Measurements from ENCODE around the gene PLA2G4E. TPM values are rescaled to one million over a fixed set of nuclear protein-coding genes. Genes with fewer than 3 reads are reported as not detected.

PLA2G4E gene
- total RNA-seq, 1 experiment from 2014 or later, result not detected

DNA sequence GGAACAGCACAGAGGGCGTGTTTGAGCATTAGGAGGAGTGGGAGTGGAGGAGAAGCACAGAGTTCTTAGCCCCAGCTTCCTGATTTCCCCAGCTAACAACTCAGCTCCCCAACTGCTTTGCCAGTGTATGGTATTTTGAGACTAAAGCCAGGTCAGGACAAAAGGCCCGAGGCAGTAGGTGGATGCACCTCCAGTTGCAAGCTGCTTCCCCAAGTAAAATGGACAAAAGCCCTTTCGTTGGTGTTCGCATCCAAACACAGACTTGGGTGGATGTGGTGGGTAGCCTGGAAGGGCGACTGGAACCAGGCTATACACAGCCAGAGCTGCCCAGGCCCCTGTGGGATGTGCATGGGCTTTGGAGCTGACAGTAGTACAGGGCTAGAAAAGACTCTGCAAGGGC is 36.2 kb downstream of the PLA2G4E start:
- Histone ChIP-seq H3K4me2 (no peak overlapping the region), H3K79me2 (ENCODE audit: low read depth) (no peaks in the 10 kb centered on the region), H3K27me3 (ENCODE audit: insufficient read depth, low read depth) (no peaks in the 10 kb centered on the region), H3K27ac (no peak overlapping the region), H3K9me2 (ENCODE audit: insufficient read depth) (no peaks in the 10 kb centered on the region), H3K36me3 (ENCODE audit: low read depth) (no peaks in the 10 kb centered on the region), H3K4me1 (replicated peaks; ENCODE audit: insufficient read depth) (peaks cover 6% of the 10 kb centered on the region), H2AFZ (no peak overlapping the region), H3K4me3 (no peak overlapping the region), H3F3A (ENCODE audit: insufficient read depth, low read depth) (0 out of 2 replicates have a peak, but pooled peaks cover 3% of the 10 kb centered on the region), H4K20me1 (ENCODE audit: insufficient read depth) (no peaks in the 10 kb centered on the region), H3K9me3 (ENCODE audit: insufficient read depth, low read depth) (no peaks in the 10 kb centered on the region)
- intact Hi-C loops (cut with micrococcal nuclease; ENCODE audit: unreplicated experiment), result no loop called here
- ChIA-PET POLR2A (ENCODE audit: unreplicated experiment) (interaction anchor here (0.7 kb wide), 1 partner anchor 23 kb away, joined by 3 read pairs; no protein-coding TSS in a partner anchor), CTCF (interaction anchor here (0.6 kb wide), 2 partner anchors 11 to 154 kb away, joined by 4 read pairs; no protein-coding TSS in a partner anchor)
- no peak for TF ChIP-seq EZH2 (IDR thresholded peaks at IDR 0.05; ENCODE audit: low read depth)
- TF ChIP-seq, protein P1, sequence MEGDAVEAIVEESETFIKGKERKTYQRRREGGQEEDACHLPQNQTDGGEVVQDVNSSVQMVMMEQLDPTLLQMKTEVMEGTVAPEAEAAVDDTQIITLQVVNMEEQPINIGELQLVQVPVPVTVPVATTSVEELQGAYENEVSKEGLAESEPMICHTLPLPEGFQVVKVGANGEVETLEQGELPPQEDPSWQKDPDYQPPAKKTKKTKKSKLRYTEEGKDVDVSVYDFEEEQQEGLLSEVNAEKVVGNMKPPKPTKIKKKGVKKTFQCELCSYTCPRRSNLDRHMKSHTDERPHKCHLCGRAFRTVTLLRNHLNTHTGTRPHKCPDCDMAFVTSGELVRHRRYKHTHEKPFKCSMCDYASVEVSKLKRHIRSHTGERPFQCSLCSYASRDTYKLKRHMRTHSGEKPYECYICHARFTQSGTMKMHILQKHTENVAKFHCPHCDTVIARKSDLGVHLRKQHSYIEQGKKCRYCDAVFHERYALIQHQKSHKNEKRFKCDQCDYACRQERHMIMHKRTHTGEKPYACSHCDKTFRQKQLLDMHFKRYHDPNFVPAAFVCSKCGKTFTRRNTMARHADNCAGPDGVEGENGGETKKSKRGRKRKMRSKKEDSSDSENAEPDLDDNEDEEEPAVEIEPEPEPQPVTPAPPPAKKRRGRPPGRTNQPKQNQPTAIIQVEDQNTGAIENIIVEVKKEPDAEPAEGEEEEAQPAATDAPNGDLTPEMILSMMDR (conservative IDR thresholded peaks at IDR 0.05), result no peak
- DNase-seq, result no peak
- no TSS peak for BruUV-seq (replicated peaks)

DNA sequence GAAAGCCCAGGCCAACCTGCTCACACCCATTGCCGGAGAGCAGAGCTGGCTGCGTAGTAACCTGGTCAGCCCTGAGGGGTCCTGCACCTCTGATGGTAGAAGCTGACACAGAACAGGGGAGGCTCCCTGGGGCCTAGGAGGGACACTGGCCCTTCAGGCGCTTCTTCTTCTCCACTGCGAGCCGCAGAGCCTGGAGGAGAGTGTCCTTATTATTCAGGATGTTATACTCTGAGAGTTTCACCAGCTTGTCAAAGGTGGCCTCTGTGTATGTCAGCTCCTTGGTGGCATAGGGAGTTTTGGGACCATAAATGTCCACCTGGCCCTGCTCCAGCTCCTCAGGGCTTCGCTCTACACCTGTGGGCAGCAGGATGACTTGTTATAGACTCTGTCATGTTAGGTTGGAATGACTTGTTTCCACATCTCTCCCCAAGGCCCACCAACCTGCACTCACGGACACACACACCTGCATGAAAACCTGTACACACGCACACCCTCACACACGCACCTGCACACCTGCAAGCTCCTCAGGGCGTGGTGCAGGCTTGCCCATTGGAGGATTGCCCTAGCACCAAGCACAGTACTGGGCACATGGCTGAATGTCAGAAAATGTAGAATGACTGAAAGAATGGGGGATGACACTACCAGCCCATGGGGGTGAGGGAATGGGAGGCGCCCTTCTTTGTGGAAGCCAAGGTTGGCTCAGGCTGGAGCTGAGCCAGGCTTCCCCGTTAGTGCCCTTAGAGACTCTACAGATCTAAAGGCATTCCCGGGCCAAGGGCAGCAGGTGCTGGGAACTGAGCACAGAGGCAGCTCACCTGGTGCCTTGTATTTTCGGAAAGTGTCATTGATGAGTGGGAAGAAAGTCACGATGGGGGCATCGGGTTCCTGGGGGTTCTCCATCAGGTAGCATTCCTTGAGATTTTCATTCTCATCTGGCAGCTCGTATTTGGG is 36.9 kb downstream of the PLA2G4E start:
- H3K27ac ChIP-seq, result no peak overlapping the region
- H3K4me1 ChIP-seq (replicated peaks; ENCODE audit: insufficient read depth), result peaks cover 11% of the 10 kb centered on the region
- no peak for DNase-seq
- POLR2A ChIA-PET (ENCODE audit: unreplicated experiment), result interaction anchor here (0.6 kb wide), 1 partner anchor 9 kb away, joined by 5 read pairs; no protein-coding TSS in a partner anchor
- no peak overlapping the region for H3K4me2 ChIP-seq
- H4K20me1 ChIP-seq (ENCODE audit: insufficient read depth), result no peaks in the 10 kb centered on the region
- no peaks in the 10 kb centered on the region for H3K36me3 ChIP-seq (ENCODE audit: low read depth)
- 0 out of 2 replicates have a peak, but pooled peaks cover 3% of the 10 kb centered on the region for H3F3A ChIP-seq (ENCODE audit: insufficient read depth, low read depth)
- H3K9me2 ChIP-seq (ENCODE audit: insufficient read depth), result no peaks in the 10 kb centered on the region
- CTCF ChIA-PET, result interaction anchor here (0.6 kb wide), 1 partner anchor 12 kb away, joined by 4 read pairs; no protein-coding TSS in a partner anchor
- no peaks in the 10 kb centered on the region for H3K9me3 ChIP-seq (ENCODE audit: insufficient read depth, low read depth)
- BruUV-seq (replicated peaks), result no TSS peak
- intact Hi-C loops (cut with micrococcal nuclease; ENCODE audit: unreplicated experiment), result no loop called here
- H3K4me3 ChIP-seq, result no peak overlapping the region
- H2AFZ ChIP-seq, result no peak overlapping the region
- H3K27me3 ChIP-seq (ENCODE audit: insufficient read depth, low read depth), result no peaks in the 10 kb centered on the region
- TF ChIP-seq, protein P1 (conservative IDR thresholded peaks at IDR 0.05), result no peak
- no peak for TF ChIP-seq EZH2 (IDR thresholded peaks at IDR 0.05; ENCODE audit: low read depth)
- no peaks in the 10 kb centered on the region for H3K79me2 ChIP-seq (ENCODE audit: low read depth)

DNA sequence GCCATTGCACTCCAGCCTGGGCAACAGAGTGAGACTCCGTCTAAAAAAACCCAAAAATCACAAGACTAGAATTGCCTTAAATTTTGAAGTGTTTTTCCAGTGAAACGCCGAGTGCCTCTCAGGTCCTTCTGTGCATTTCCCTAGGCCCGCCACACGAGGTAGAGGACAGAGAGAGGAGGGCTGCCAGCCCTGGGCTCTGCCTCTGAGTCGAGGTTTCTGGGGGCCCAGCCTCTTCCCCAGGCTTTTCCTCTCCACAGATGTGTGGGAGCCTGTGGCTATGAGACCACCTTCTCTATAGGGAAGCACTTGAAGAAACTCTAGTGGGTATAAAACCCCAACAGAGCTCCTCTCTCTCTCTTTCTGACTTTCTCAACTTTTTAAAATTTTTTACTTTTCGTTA is 37.6 kb downstream of the PLA2G4E start:
- POLR2A ChIA-PET (ENCODE audit: unreplicated experiment), result no interaction called here
- Histone ChIP-seq H3K4me3 (no peak overlapping the region), H3K79me2 (ENCODE audit: low read depth) (no peaks in the 10 kb centered on the region), H3K9me2 (ENCODE audit: insufficient read depth) (no peaks in the 10 kb centered on the region), H4K20me1 (ENCODE audit: insufficient read depth) (no peaks in the 10 kb centered on the region), H3K27me3 (ENCODE audit: insufficient read depth, low read depth) (no peaks in the 10 kb centered on the region), H3K36me3 (ENCODE audit: low read depth) (no peaks in the 10 kb centered on the region), H3K4me2 (no peak overlapping the region), H2AFZ (no peak overlapping the region), H3K4me1 (replicated peaks; ENCODE audit: insufficient read depth) (peaks cover 11% of the 10 kb centered on the region), H3K27ac (no peak overlapping the region), H3F3A (ENCODE audit: insufficient read depth, low read depth) (0 out of 2 replicates have a peak, but pooled peaks cover 3% of the 10 kb centered on the region), H3K9me3 (ENCODE audit: insufficient read depth, low read depth) (no peaks in the 10 kb centered on the region)
- TF ChIP-seq, protein P1 (conservative IDR thresholded peaks at IDR 0.05), result no peak
- TF ChIP-seq EZH2 (IDR thresholded peaks at IDR 0.05; ENCODE audit: low read depth), result no peak
- no peak for DNase-seq
- BruUV-seq (replicated peaks), result no TSS peak
- intact Hi-C loops (cut with micrococcal nuclease; ENCODE audit: unreplicated experiment), result no loop called here
- CTCF ChIA-PET, result no interaction called here

Measured in PC-9 (cell line).